GM12864 (cell line): ENCODE measurements around the gene SIGLEC10.
"Not testable (repeated sequence)": the region's sequence is repeated elsewhere in the genome, so short reads cannot be mapped to it uniquely, and the experiment has no call there.

Experiments
- DNase-seq: peaks from one replicate; pipeline ENCODE4 v3.0.0-alpha.2; 2011; ENCODE audit warnings: low read depth
- H3K4me3 ChIP-seq: 2 replicates; pipeline ENCODE4 v1.5.1; 2011; ENCODE audit warnings: mild to moderate bottlenecking, low read depth, low read length, control low read depth
- CTCF ChIP-seq: IDR thresholded peaks from 2 replicates; pipeline ENCODE4 v1.5.1; 2011; ENCODE audit warnings: low read depth, mild to moderate bottlenecking, moderate library complexity, low read length, control low read depth, inconsistent platforms; ENCODE audit errors: missing control alignments

The SIGLEC10 gene

GRCh38 chr19:51434456-51434855, 17.0 kb upstream of the SIGLEC10 start:
- H3K4me3 ChIP-seq, result no peak overlapping the region
- DNase-seq, result no peak
- no peak for TF ChIP-seq CTCF

- DNase-seq, result no peak
- no peak overlapping the region for H3K4me3 ChIP-seq
- TF ChIP-seq CTCF, result no peak
Observed at GRCh38 chr19:51433043-51433442, 15.6 kb upstream of the SIGLEC10 start.

GRCh38 chr19:51431124-51431523, 13.7 kb upstream of the SIGLEC10 start:
- DNase-seq, result no peak
- TF ChIP-seq CTCF, result no peak
- H3K4me3 ChIP-seq, result no peak overlapping the region

- no peak for TF ChIP-seq CTCF
- H3K4me3 ChIP-seq, result no peak overlapping the region
- no peak for DNase-seq
Observed at GRCh38 chr19:51430221-51430620, 12.8 kb upstream of the SIGLEC10 start.

GRCh38 chr19:51427201-51427600, 9.8 kb upstream of the SIGLEC10 start:
- no peak for DNase-seq
- no peak for TF ChIP-seq CTCF
- H3K4me3 ChIP-seq, result no peak overlapping the region

GRCh38 chr19:51422053-51422448, 4.6 kb upstream of the SIGLEC10 start:
- H3K4me3 ChIP-seq, result no peak overlapping the region
- no peak for DNase-seq
- TF ChIP-seq CTCF, result peak; percentile 99

- H3K4me3 ChIP-seq, result no peak overlapping the region
Observed at GRCh38 chr19:51421229-51422052, 4.0 kb upstream of the SIGLEC10 start.

GRCh38 chr19:51420511-51420910, 3.1 kb upstream of the SIGLEC10 start:
- H3K4me3 ChIP-seq, DNase-seq: not testable (repeated sequence)

More at GRCh38 chr19:51421229-51422052, 4.0 kb upstream of the SIGLEC10 start:
- DNase-seq, result no peak
- TF ChIP-seq CTCF, result no peak
